Epidermal melanocyte (primary cell): ENCODE results near the gene TMEM235.
"Not testable (repeated sequence)": the region's sequence is repeated elsewhere in the genome, so short reads cannot be mapped to it uniquely, and the experiment has no call there.

Experiments
- DNase-seq: peaks from one replicate; pipeline ENCODE4 v3.0.0; 2011; ENCODE audit warnings: low spot score; ENCODE audit not compliant: insufficient read length

TMEM235 gene

GRCh38 chr17:78219396-78220150 lies 11.9 kb upstream of the TMEM235 start:
- no peak for DNase-seq

GRCh38 chr17:78223061-78223460 lies 8.4 kb upstream of the TMEM235 start:
- no peak for DNase-seq

- DNase-seq: no peak
Observed at GRCh38 chr17:78223765-78224164, 7.7 kb upstream of the TMEM235 start.

GRCh38 chr17:78224231-78225087 lies 7.0 kb upstream of the TMEM235 start:
- DNase-seq: no peak

GRCh38 chr17:78225088-78225865 lies 6.2 kb upstream of the TMEM235 start:
- DNase-seq: no peak

- DNase-seq: no peak
Observed at GRCh38 chr17:78226055-78226758, 5.2 kb upstream of the TMEM235 start.

GRCh38 chr17:78226759-78227454 lies 4.5 kb upstream of the TMEM235 start:
- DNase-seq: no peak

GRCh38 chr17:78227455-78227916 lies 3.9 kb upstream of the TMEM235 start:
- no peak for DNase-seq

- no peak for DNase-seq
Observed at GRCh38 chr17:78228176-78228575, 3.3 kb upstream of the TMEM235 start.

- no peak for DNase-seq
Observed at GRCh38 chr17:78230252-78230962, 1.0 kb upstream of the TMEM235 start.

- DNase-seq: no peak
Observed at GRCh38 chr17:78231991-78232858, 794 bp downstream of the TMEM235 start.

GRCh38 chr17:78232859-78233173 lies 1.4 kb downstream of the TMEM235 start:
- no peak for DNase-seq

- DNase-seq: no peak
Observed at GRCh38 chr17:78233678-78234077, 2.2 kb downstream of the TMEM235 start.

- DNase-seq: no peak
Observed at GRCh38 chr17:78234261-78234865, 2.9 kb downstream of the TMEM235 start.

GRCh38 chr17:78235022-78235421 lies 3.6 kb downstream of the TMEM235 start:
- DNase-seq: not testable (repeated sequence)

GRCh38 chr17:78235885-78236284 lies 4.5 kb downstream of the TMEM235 start:
- DNase-seq: no peak

GRCh38 chr17:78236362-78237127 lies 5.1 kb downstream of the TMEM235 start:
- DNase-seq: no peak
